Parathyroid adenoma (tissue), 2 donors: Measurements from ENCODE around the gene ZBTB9.

Source experiments
- H2AFZ ChIP-seq: fragments of 300-600 bp; sonication (generic); one replicate; pipeline ENCODE4 v1.7.0; 2017; ENCODE audit warnings: antibody characterized with exemption, mild to moderate bottlenecking
- H3K27ac ChIP-seq: fragments of 300-600 bp; sonication (generic); one replicate; pipeline ENCODE4 v1.7.0; 2017
- H3K27me3 ChIP-seq: fragments of 300-600 bp; sonication (generic); one replicate; pipeline ENCODE4 v1.7.0; 2017; ENCODE audit warnings: low read length; ENCODE audit not compliant: control insufficient read depth, insufficient read depth
- H3K36me3 ChIP-seq: fragments of 300-600 bp; sonication (generic); one replicate; pipeline ENCODE4 v1.7.0; 2017; ENCODE audit warnings: low read length; ENCODE audit not compliant: control insufficient read depth, insufficient read depth
- H3K4me1 ChIP-seq: fragments of 300-600 bp; sonication (generic); one replicate; pipeline ENCODE4 v1.7.0; 2017; ENCODE audit warnings: control low read depth
- H3K4me2 ChIP-seq: fragments of 300-600 bp; sonication (generic); one replicate; pipeline ENCODE4 v1.7.0; 2017; ENCODE audit warnings: low read length
- H3K4me3 ChIP-seq: fragments of 300-600 bp; sonication (generic); one replicate; pipeline ENCODE4 v1.7.0; 2017; ENCODE audit warnings: low read depth, low read length
- H3K79me2 ChIP-seq: fragments of 300-600 bp; sonication (generic); one replicate; pipeline ENCODE4 v1.7.0; 2017; ENCODE audit warnings: control low read depth
- H3K9ac ChIP-seq: fragments of 300-600 bp; sonication (generic); one replicate; pipeline ENCODE4 v1.7.0; 2017; ENCODE audit warnings: mild to moderate bottlenecking
- H3K9me3 ChIP-seq: fragments of 300-600 bp; sonication (generic); one replicate; pipeline ENCODE4 v1.7.0; 2017; ENCODE audit warnings: low read length; ENCODE audit not compliant: control insufficient read depth
- TF ChIP-seq, protein P1 (sequence below): fragments of 300-600 bp; sonication (generic); IDR thresholded peaks from one replicate; pipeline ENCODE4 v1.7.0; 2017; ENCODE audit warnings: antibody characterized with exemption, mild to moderate bottlenecking
- donor health status: primary hyperparathyroidism.

ZBTB9 gene

DNA sequence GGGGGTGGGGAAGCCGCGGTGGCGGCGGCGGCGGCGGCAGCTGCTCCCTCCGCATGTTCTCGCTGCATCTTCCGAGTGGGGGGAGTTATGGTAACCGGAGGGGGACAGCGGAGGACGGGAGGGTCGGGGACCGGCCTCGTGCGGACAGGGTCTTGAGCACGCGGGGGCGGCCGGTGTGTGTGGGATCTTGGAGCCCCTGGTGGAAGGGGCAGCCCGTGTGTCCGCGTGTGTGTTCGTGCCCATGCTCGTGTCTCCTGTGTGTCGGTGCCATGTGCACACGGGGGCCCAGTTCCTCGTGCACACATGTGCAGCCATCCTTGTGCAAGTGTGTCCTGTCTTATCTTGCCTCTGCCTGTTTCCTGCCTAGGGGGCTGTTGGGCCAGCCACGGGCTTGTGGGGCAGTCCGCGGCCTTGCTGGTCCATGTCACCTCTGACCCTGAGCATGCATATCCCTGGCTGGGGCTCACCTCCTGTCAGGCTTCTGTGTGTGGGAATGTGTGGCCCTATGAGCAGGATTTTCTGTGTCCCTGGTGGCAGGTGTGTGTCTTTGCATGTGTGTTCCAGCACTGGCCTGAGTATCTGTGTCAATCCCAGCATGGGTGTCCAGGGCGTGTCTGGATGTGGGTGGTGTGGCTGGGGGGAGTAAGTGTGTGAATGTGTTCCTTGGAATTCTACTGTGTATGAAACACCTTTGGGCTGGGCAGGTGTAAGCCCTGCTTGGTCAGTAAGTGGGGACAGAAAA is 26.0 kb upstream of the ZBTB9 start:
- H3K4me2 ChIP-seq: peak overlapping the region; percentile 70
- peak overlapping the region; percentile 70 for H2AFZ ChIP-seq
- TF ChIP-seq, protein P1, sequence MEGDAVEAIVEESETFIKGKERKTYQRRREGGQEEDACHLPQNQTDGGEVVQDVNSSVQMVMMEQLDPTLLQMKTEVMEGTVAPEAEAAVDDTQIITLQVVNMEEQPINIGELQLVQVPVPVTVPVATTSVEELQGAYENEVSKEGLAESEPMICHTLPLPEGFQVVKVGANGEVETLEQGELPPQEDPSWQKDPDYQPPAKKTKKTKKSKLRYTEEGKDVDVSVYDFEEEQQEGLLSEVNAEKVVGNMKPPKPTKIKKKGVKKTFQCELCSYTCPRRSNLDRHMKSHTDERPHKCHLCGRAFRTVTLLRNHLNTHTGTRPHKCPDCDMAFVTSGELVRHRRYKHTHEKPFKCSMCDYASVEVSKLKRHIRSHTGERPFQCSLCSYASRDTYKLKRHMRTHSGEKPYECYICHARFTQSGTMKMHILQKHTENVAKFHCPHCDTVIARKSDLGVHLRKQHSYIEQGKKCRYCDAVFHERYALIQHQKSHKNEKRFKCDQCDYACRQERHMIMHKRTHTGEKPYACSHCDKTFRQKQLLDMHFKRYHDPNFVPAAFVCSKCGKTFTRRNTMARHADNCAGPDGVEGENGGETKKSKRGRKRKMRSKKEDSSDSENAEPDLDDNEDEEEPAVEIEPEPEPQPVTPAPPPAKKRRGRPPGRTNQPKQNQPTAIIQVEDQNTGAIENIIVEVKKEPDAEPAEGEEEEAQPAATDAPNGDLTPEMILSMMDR: peak; percentile 36
- peak overlapping the region; percentile 46 for H3K4me3 ChIP-seq
- H3K4me1 ChIP-seq: peaks cover 18% of the 10 kb centered on the region
- no peak overlapping the region for H3K9ac ChIP-seq
- H3K36me3 ChIP-seq: no peaks in the 10 kb centered on the region
- peaks cover 5% of the 10 kb centered on the region for H3K79me2 ChIP-seq
- peak overlapping the region; percentile 72 for H3K27ac ChIP-seq
- no peaks in the 10 kb centered on the region for H3K27me3 ChIP-seq
- H3K9me3 ChIP-seq: no peaks in the 10 kb centered on the region

DNA sequence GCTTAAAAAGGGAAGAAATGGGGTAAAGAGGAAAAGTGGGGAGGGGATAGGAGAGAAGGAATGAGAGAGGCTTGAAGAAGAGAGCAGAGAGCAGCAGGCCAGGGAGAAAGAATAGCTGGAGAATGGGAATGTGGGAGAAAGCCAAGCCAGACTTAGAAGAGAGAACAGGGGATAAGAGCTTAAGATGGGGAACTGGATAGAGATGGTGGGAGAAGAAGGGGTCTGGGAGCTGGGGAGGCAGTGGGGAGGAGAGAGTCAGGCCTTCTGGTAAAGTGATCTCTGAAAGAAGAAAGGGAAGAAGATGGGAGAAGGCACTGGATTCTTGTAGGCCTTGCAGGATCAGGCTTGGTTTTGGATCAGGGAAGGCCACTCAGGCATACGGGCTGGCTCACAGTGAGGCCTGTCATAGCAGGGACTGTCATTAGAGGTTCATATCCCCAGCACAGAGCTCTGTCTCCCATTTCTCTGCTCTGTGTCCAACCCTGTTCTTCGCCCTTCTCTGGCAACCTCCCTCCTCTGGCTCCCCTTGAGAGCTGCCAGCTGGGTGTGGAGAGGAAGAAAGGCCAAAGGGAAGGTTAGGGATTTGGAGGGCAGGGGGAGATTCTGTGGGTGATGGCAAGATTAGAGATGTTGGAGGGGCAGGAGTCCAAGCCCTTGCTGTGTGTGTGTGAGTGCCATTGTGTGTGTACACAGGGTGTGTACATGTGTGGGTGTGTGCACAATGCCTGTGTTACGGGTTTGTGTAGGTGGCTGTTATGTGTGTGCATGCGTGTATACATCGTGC is 25.2 kb upstream of the ZBTB9 start:
- H3K9me3 ChIP-seq: no peaks in the 10 kb centered on the region
- peaks cover 18% of the 10 kb centered on the region for H3K4me1 ChIP-seq
- TF ChIP-seq, protein P1: no peak
- peaks cover 5% of the 10 kb centered on the region for H3K79me2 ChIP-seq
- no peaks in the 10 kb centered on the region for H3K36me3 ChIP-seq
- H3K4me2 ChIP-seq: no peak overlapping the region
- no peak overlapping the region for H3K9ac ChIP-seq
- H3K27me3 ChIP-seq: no peaks in the 10 kb centered on the region
- H2AFZ ChIP-seq: no peak overlapping the region
- H3K27ac ChIP-seq: peak overlapping the region; percentile 72
- H3K4me3 ChIP-seq: peak overlapping the region; percentile 46

DNA sequence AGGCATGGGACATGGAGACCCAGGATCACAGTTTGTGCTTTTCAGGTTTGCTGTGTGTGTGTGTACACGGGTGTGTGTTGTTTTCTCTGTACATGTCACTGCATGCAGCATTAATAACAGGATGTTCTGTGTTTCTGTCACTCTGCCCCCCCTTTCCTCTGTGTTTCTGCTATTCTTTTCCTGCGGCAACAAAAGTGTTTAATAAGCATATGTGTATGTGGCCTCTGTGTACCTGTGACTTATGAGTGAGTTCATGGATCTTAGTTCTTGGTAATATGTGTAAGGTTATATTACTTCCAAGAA is 24.7 kb upstream of the ZBTB9 start:
- no peak overlapping the region for H3K9ac ChIP-seq
- peaks cover 14% of the 10 kb centered on the region for H3K4me1 ChIP-seq
- H3K4me3 ChIP-seq: no peak overlapping the region

DNA sequence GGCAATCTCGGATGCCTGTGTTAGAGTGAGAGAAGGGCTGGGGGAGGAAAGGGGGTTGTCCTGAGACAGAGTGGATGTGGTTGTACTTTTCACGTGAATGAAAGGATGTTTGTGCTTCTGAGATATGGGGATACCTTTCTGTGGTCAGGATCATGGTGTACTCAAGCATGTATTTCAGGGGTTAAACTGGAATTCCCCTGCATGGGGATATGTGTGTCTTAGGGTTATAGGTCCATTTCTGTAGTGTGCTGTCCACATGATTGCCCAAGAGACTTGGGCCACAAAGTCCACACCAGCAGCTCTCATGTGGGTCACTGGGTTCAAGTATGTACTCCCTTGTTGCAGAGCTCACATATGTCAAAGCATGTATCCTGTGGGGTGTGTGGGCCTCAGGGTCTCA is 24.0 kb upstream of the ZBTB9 start:
- Histone ChIP-seq H3K79me2 (peaks cover 5% of the 10 kb centered on the region), H3K27ac (no peak overlapping the region), H3K4me3 (no peak overlapping the region), H3K36me3 (no peaks in the 10 kb centered on the region), H3K9ac (no peak overlapping the region), H3K4me1 (peaks cover 11% of the 10 kb centered on the region), H3K27me3 (no peaks in the 10 kb centered on the region), H2AFZ (no peak overlapping the region), H3K9me3 (no peaks in the 10 kb centered on the region), H3K4me2 (no peak overlapping the region)
- TF ChIP-seq, protein P1: no peak

More for the DNA sequence above, 24.7 kb upstream of the ZBTB9 start:
- no peaks in the 10 kb centered on the region for H3K9me3 ChIP-seq
- H3K36me3 ChIP-seq: no peaks in the 10 kb centered on the region
- H3K27me3 ChIP-seq: no peaks in the 10 kb centered on the region
- no peak overlapping the region for H3K27ac ChIP-seq
- peaks cover 5% of the 10 kb centered on the region for H3K79me2 ChIP-seq
- H2AFZ ChIP-seq: no peak overlapping the region
- H3K4me2 ChIP-seq: no peak overlapping the region
- TF ChIP-seq, protein P1: no peak
